Urothelium cell line (cell line): ENCODE data around the gene GRAMD1A.
"Not testable (repeated sequence)": the region's sequence is repeated elsewhere in the genome, so short reads cannot be mapped to it uniquely, and the experiment has no call there.

Experiments
- DNase-seq: peaks from one replicate; pipeline ENCODE4 v3.0.0; 2011; ENCODE audit warnings: low spot score, mixed read lengths
- FAIRE-seq: peaks from 2 replicates; lab custom pipeline; 2011; peaks lifted over from hg19 to GRCh38; lab: Jason Lieb, UNC

The GRAMD1A gene

DNA sequence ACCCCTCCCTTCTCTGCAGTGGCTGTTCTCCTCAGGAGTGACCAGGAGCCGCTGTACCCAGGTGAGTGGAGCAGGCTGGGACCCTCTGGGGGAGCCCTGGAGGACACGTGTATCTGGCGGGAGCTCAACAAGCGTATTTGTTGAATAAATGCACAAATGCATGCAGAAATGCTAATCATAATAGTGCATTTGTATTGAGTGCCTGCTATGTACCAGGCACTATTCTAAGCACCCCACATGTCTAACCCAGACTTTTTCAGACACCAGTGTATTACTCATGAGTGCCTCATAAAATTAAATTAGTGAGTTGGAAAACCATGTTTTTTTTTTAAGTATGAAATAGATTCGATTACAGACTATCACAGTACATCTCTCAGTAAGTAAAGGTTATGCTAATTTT, 49.3 kb downstream of the GRAMD1A start:
- DNase-seq = no peak
- no peak for FAIRE-seq

DNA sequence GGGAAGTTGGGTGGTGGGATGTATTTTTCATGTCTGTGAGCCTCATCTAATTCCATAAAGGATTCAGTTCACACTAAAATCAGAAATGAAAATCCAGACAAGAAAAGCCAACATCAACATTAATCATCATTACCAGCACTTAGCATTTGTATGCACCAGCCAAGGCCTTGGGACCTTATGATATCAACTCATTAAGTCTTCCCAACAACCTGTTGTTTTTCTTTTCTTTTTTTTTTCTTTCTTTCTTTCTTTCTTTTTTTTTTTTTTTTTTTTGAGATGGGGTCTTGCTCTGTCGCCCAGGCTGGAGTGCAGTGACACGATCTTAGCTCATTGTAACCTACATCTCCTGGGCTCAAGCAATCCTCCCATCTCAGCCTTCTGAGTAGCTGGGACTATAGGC, 50.5 kb downstream of the GRAMD1A start:
- FAIRE-seq, DNase-seq: not testable (repeated sequence)

DNA sequence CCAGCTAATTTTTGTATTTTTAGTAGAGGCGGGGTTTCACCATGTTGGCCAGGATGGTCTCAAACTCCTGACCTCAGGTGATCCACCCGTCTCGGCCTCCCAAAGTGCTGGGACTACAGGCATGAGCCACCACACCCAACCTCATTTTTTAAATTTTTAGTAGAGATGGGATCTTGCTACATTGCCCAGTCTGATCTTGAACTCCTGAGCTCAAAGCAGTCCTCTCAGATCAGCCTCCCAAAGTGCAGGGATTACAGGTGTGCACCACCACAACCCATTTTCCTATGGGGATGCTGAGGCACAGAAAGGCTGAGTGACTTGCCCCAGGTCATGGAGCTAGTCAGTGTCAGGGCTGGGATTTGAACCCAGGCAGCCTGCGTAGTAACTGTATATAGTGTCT, 51.1 kb downstream of the GRAMD1A start:
- not testable (repeated sequence) for FAIRE-seq, DNase-seq

GRCh38 chr19:35051796-35052195, 51.7 kb downstream of the GRAMD1A start:
- FAIRE-seq (no peak), DNase-seq (no peak)

GRCh38 chr19:35052599-35053190, 52.6 kb downstream of the GRAMD1A start:
- FAIRE-seq = no peak

GRCh38 chr19:35053667-35054293, 53.7 kb downstream of the GRAMD1A start:
- FAIRE-seq = no peak

More at GRCh38 chr19:35052599-35053190, 52.6 kb downstream of the GRAMD1A start:
- DNase-seq = no peak

DNA sequence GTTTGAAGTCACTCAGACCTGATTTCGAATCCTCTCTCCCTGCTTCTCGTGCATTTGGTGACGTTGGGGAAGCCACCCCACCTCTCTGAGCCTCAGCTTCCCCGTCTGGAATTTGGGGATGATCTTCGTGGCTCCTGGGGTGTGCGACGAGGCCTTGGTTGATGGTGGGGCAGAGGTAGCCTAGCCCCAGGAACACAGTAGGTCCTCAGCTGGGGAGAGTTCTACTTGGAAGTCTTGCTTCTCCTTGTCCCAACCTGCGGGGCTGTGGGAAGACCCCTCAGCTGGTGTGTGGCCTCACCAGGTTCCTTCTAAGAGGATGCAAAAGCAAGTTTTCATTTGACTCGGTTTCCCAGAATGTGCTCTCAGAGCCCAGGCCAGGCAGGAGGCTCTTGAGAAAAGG, 54.5 kb downstream of the GRAMD1A start:
- DNase-seq (no peak), FAIRE-seq (no peak)

More at GRCh38 chr19:35053667-35054293, 53.7 kb downstream of the GRAMD1A start:
- no peak for DNase-seq

DNA sequence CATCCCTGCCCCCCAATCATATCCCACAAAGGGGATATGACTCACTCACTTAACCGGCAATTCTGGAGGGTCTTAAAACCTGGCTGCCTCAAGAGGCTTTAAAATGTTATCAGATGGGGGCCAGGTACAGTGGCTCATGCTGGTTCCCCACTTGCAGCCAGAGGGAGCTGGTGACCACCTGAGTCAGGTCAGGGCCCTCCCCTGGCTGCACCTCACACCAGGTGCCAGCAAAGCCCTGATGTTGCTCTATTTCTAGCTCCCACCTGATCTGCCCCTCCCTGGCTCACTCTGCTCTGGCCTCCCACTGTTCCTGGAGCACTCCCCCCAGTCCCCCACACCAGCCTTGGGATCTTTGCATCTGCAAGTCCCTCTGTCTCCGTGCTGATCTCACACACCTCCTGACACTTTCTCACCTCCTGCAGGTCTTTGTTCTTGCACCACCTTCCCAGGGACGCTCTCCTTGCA, 55.6 kb downstream of the GRAMD1A start:
- DNase-seq (peak; percentile 44), FAIRE-seq (no peak)

DNA sequence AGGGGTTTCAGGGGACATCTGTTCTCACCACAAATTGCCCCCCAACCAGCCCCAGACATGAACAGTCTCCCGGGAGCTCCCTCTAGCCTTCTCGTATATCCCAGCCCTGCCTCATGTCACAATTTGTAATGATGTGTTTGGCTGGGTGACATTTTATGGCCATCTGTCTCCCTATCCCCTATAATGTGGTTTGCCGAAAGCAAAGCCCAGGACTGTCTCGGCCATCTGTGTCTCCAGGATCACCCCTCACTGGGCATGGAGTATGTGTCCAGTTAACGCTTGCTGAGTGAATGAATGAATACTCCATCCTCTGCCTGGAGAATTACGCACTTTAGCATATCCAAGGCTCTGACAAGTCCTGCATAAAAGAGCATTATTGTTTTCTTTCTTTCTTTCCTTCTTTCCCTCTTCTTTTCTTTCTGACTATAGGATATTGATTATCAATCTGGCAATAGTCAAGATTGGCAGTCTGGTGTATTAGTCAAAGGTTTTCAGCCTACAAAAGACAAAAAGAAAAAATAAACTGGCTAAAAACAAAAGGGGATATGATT, 56.5 kb downstream of the GRAMD1A start:
- FAIRE-seq (no peak), DNase-seq (no peak)

GRCh38 chr19:35058370-35058769, 58.2 kb downstream of the GRAMD1A start:
- no peak for DNase-seq
- no peak for FAIRE-seq

- DNase-seq = no peak
- FAIRE-seq = no peak
Observed at GRCh38 chr19:35059006-35059798, 59.1 kb downstream of the GRAMD1A start.

GRCh38 chr19:35059799-35060091, 59.6 kb downstream of the GRAMD1A start:
- no peak for DNase-seq
- no peak for FAIRE-seq

DNA sequence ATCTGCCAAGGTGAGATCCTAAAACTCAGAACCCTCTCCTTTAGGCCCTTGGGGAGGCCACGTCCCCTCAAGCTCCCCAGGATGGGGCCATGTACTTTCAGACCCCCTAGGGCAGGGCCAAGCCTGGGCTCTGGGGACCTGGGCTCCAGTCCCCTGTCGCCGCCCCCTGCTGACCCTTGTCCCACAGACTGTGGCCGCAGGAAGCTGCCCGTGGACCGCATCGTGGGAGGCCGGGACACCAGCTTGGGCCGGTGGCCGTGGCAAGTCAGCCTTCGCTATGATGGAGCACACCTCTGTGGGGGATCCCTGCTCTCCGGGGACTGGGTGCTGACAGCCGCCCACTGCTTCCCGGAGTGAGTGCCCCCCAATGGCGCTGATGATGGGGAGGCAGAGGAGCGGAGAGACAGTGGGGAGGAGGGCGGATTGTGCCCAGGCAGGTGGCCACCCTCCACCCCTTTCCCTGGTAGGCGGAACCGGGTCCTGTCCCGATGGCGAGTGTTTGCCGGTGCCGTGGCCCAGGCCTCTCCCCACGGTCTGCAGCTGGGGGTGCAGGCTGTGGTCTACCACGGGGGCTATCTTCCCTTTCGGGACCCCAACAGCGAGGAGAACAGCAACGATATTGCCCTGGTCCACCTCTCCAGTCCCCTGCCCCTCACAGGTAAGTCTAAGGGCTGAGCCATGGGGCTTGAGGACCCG, 60.2 kb downstream of the GRAMD1A start:
- DNase-seq = no peak
- FAIRE-seq = no peak

- peak; percentile 49 for DNase-seq
- FAIRE-seq = no peak
Observed at GRCh38 chr19:35061583-35062373, 61.7 kb downstream of the GRAMD1A start.

GRCh38 chr19:35062942-35063341, 62.8 kb downstream of the GRAMD1A start:
- no peak for FAIRE-seq

DNA sequence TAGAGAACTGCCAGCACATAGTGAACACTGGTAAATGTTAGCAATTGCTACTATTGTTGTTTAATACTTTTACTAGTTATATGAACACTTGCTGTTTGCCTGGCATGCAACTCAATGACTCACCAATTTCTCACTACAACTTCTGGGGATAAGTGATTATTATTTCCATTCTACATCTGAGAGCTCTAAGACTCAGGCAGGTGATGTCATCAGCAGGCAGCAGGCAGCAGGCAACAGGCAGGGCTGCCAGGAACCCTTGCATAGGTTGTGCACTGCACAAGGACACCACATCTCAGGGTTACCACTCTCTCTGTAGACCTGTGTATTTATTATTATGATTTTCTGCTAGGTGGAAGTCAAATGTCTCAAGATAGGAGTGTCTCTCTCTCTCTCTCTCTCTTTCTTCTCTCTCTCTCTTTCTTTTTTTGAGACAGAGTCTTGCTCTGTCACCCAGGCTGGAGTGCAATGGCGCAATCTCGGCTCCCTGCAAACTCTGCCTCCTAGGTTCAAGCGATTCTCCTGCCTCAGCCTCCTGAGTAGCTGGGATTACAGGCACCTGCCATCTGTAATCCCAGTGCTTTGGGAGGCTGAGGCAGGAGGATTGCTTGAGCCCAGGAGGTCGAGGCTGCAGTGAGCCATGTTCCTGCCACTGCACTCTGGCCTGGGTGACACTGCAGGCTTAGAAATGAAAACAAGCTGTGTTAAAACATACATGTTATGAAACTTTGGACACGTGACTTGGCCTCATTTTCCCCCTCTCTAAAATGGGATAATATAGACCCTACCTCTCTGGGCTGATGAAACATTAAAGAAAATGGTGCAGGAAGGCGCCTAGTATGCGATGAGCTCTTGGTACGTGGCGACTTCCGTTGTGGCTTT, 64.1 kb downstream of the GRAMD1A start:
- peak; percentile 51 for DNase-seq
- FAIRE-seq = no peak

More at GRCh38 chr19:35062942-35063341, 62.8 kb downstream of the GRAMD1A start:
- no peak for DNase-seq

- no peak for DNase-seq
- no peak for FAIRE-seq
Observed at GRCh38 chr19:35065574-35065973, 65.5 kb downstream of the GRAMD1A start.

- FAIRE-seq (no peak), DNase-seq (no peak)
Observed at GRCh38 chr19:35066121-35066520, 66.0 kb downstream of the GRAMD1A start.
